ENCODE data around the gene DDX10.
"Not testable (repeated sequence)": the region's sequence is repeated elsewhere in the genome, so short reads cannot be mapped to it uniquely, and the experiment has no call there.

Gene DDX10

DNA sequence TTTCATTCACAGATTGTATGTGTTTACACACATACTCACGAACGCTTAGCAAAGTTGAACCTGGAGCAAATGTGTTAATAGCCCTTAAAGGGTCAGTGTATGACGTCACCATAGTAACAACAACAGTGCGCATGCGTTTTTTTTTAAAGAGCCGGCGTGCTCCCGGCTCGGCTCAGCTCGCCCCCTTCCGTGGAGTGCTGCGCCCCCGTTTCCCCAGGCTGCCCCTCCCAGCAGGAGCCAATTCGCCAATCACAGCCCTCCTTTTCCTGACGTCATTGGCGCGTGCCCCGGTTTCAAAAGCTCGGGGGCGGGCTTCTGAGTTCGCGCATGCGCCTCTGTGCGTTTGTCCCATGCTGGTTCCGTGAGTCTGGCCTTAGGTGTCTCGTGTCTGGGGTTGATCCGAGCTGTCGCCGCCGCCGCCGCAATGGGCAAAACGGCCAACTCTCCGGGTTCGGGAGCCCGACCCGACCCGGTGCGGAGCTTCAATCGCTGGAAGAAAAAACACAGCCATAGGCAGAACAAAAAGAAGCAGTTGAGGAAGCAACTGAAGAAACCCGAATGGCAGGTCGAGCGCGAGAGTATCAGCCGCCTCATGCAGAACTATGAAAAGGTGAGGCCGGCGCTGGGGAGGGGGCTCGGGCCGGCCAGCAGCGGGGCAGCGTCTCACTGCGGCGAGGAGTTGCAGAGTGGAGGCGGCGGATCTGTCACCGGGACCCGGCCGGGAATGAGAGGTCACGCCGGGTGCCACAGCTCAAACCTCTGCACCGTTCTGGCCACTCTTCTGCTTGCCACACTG, at the start of gene DDX10:
TSS of gene DDX10 (plus strand) at position 340 of the 796 bp plus-strand sequence. CDS start at position 425, 85 bp downstream.
- peak; percentile 97 for DNase-seq (ENCODE audit: low read depth)

DNA sequence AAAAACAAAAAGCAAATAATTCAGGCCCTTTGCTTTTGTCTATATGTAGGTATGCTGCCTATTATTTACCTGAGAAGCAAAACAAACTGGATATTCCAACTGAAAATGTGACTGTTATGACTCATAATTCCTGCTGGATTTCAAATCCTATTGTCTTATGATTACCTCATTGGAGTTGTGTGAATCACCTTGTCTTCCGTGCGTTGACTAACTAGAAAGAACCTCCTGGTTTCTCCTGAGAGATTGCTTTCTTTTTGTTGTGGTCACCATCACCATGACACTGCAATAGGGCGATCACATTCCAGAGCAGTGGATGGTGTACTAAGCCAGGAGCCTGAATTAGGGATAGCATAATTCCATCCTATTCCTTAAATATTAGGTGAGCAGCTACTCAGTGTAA, 48.3 kb upstream of the DDX10 start:
- DNase-seq (ENCODE audit: low read depth), result peak; percentile 81

DNA sequence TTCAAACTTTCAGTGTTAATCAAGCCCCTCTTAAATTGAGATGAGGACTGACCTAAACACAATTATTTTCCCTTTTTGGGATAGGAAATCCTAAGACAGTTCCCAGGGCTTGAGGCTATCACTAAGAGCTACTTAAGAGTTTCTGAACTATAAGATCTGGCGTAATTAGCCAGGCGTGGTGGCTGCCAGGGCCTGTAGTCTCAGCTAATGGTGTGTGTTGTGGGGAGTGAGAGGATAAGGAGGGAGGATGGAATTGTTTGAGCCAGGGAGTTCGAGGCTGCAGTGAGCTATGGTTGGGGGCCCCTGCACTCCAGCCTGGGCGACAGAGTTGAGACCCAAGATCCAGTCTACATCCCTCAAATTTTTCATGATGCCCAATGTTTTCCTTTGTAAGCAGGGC, 47.8 kb upstream of the DDX10 start:
- no peak for DNase-seq (ENCODE audit: low read depth)

- no peak for DNase-seq (ENCODE audit: low read depth)
Measured at GRCh38 chr11:108618529-108618928, 46.3 kb upstream of the DDX10 start.

DNA sequence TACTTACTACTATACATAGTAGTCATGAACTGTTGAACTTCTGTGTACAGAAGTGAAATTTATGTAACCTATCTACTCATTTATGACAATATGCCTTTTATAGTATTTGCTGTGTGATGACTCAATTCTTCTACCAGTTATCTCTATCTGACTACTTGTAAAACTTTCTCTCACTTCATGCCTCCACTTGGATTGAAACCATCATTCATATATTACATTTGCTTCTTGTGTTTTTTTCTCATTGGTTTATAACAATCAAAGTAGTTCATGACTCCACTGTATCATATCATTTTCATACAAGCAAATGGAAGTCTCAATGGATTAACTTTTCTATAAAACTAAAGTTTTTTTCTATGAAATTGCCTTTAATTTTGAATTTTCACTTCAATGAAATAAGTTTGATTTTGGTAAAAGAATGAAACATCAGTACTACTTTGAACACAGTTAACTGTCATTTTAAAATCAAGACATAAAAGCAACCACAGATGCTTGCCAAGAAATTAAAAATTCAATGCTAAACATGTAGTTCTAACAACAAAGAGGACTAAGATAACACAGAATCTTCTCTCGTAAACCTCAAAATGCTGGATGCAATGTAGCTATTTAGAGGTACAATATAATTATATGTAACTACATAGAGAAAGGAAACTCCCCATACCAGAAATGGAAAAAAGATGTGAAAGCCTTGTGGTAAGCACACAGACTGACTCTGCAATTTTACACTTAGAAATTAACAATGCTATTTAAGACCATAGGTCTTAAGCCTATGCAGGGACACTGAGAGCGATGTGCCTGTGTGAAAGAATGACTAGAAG, 43.7 kb upstream of the DDX10 start:
- DNase-seq (ENCODE audit: low read depth), result peak; percentile 54

- DNase-seq (ENCODE audit: low read depth), result no peak
Measured at GRCh38 chr11:108622341-108622740, 42.5 kb upstream of the DDX10 start.

DNA sequence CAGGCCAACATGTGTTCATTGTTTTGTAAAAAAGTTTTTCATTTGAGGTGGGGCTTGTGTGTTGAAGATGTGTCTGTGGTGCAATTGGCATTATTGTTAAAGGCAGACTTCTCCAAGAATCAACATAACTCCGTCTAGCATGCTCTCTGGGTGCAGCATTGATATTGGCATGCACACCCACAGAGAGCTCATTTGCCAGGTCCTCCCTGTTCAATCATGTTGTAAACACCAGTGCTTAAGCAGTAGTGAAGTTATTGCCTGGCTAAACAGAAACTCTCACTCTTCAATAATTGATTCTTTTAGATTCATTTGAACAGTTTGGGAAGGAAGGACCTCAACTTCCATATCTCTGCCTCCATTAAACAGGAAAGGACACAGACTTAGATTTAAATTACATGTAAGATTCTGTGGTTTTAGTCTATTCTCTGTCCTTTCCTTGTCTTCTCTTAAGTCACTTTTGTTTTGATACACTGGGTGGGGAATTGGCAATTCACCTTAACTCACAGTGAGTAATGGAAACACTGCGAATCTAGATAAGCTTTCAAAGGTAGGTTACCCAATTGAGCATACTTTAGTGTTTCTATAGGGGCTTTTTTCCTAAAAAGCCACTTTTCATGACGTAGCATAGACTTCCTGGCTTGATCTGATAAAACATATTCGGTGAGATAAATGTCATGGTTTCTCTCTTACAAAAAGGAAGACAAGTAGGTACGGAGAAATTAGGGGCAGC, 40.5 kb upstream of the DDX10 start:
- no peak for DNase-seq (ENCODE audit: low read depth)

DNA sequence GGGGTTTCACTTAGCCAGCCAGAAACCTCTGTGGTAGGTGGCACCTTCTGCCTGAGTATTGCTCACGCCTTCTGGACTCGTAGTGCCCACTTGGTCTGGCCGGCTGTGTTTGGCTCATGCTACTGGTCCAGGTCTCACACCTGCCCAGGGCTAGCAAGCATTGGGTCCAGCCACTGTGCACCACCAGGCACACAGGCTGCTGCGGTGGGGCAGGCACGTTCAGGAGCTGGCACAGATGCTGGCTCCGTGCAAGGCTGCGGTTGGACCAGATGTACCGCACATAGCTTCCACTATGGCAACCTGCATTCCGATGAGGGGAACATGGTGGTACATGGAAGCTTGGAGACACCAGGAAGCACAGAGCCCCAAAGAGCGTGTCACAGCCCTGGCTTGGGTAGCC, 36.5 kb upstream of the DDX10 start:
- no peak for DNase-seq (ENCODE audit: low read depth)

DNA sequence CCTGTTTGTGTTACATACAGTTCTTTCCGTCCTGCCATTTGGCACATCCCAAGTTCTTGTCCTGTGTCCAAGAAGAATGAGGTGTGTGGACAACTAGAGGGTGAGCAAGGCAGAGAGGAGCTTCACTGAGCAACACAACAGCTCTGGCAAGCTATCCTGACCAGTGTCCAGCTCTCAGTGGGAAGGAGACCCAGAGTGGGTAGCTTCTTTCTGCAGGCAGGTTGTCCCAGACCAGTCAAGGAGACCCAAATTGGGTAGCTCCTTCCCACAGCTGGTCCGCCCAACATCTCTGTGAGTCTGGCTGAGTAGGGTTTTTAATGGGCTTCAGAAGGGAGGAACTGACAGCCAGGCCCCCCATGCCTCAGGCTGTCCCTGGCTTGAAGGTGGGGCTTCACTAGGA, 36.1 kb upstream of the DDX10 start:
- DNase-seq (ENCODE audit: low read depth), result no peak

DNA sequence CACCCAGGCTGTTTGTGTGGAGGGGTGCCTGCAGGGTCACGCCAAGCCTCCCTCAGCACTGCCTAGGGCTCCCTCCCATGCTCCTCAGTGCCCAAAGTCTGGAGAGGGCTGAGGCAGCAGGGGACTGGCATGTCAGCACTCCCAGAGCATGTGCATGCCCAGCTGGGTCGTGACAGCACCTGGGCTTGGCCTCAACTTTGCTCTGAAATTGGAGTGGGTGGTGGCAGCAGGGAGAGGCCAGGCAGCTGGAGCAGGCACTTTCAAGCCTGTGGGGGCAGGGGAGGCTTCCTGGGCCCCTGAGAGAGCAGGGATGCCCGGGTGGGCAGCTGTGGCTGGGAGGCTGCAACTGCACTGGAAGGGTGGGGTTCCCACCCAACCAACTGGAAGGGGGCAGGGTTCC, 35.6 kb upstream of the DDX10 start:
- no peak for DNase-seq (ENCODE audit: low read depth)

- DNase-seq (ENCODE audit: low read depth), result no peak
Measured at GRCh38 chr11:108632041-108632704, 32.7 kb upstream of the DDX10 start.

GRCh38 chr11:108635106-108635505, 29.8 kb upstream of the DDX10 start:
- DNase-seq (ENCODE audit: low read depth), result peak; percentile 6

DNA sequence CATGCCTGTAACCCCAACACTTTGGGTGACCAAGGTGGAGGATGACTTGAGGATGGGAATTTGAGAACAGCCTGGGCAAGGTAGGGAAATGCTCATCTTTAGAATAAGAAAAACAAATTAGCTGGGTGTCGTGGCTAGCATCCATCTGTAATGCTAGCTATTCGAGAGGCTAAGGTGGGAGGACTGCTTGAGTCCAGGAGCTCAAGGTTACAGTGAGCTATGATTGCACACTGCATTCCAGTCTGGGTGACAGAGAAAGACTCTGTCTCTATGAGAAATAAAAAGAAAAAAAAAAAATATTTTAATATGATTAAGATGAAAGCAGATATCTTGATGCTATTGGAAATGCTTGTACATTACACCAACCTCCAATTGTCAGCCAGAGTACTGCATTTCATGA, 28.6 kb upstream of the DDX10 start:
- DNase-seq (ENCODE audit: low read depth), result no peak

DNA sequence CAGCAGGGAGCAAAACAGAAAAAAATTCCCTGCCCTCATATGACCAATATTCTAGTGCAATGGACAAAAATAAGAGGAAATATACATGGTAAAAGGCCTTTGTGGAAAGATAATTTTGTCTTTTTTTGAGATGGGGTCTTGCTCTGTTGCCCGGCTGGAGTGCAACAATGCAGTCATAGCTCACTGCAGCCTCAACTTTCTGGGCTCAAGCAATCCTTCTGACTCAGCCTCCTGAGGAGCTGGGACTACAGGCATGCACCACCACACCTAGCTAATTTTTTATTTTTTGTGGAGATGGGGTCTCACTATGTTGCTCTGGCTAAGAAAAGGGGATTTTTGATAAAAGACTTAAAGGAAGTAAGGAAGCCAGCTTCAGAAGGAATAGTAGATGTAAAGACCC, 25.7 kb upstream of the DDX10 start:
- no peak for DNase-seq (ENCODE audit: low read depth)

GRCh38 chr11:108641752-108642151, 23.1 kb upstream of the DDX10 start:
- DNase-seq (ENCODE audit: low read depth), result not testable (repeated sequence)

DNA sequence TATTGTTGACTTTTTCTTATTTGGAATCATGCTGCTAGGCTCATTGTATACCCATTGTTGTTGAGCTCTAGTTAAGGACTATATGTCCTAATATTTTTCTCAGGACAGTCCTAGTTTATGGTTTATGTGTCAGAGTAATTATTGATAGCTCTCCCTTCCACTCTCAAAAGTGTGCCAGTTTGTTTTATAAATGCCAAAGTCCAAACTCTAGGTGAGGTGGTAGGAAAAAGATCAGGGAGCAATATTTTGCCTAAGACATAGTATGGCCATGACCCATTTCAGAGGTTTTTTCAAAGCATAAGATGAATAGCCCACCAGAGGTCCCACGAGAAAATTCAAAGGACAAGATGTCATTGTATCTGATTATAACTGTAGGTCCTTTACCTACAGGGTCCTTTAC, 20.9 kb upstream of the DDX10 start:
- no peak for DNase-seq (ENCODE audit: low read depth)

- DNase-seq (ENCODE audit: low read depth), result no peak
Measured at GRCh38 chr11:108645970-108646369, 18.9 kb upstream of the DDX10 start.

GRCh38 chr11:108647387-108647700, 17.5 kb upstream of the DDX10 start:
- no peak for DNase-seq (ENCODE audit: low read depth)

GRCh38 chr11:108647701-108648527, 17.0 kb upstream of the DDX10 start:
- peak; percentile 83 for DNase-seq (ENCODE audit: low read depth)

DNA sequence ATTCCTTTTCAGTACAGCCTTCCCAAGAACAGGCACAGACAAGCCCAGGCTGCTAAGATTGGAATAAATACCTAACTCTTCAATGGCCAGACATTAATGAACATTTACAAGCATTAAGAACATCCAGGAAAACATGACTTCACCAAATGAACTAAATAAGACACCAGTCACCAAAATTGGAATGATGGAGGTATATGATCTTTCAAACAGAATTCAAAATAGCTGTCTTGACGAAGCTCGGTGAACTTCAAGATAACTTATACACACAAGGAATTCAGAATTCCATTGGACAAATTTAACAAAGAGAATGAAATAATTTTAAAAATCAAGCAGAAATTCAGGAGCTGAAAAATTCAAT, 16.4 kb upstream of the DDX10 start:
- no peak for DNase-seq (ENCODE audit: low read depth)

DNA sequence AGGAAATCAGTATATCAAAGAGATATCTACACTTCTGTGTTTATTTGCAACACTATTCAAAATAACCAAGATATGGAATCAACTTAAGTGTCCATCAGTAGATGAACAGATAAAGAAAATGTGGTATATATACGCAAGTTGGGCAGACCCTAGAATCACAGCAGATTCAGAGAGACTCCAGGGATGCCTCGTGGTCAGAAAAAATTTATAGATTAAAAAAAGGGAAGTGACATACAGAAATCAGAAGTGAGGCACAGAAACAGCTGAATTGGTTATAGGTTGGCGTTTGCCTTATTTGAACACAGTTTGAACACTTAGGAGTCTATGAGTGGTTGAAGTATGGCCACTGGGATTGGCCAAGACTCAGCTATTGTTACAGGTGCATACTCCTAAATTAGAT, 10.8 kb upstream of the DDX10 start:
- not testable (repeated sequence) for DNase-seq (ENCODE audit: low read depth)
